Measurements from ENCODE around the gene TOR3A.

Gene TOR3A

GRCh38 chr1:179095377-179095776, 13.5 kb downstream of the TOR3A start:
- H2BK12ac ChIP-seq (ENCODE audit: low read length) = no peak overlapping the region
- no peak overlapping the region for H3K4ac ChIP-seq (ENCODE audit: low read depth, low read length)
- no peak overlapping the region for H3K14ac ChIP-seq (ENCODE audit: low read length)
- H4K91ac ChIP-seq (ENCODE audit: low read depth, low read length) = no peak overlapping the region
- no peak overlapping the region for H3K4me2 ChIP-seq (ENCODE audit: low read length)
- peaks cover 11 to 14% of the 10 kb centered on the region in 2 experiments for H3K4me1 ChIP-seq (ENCODE audit: control insufficient read depth in 1 of 2, insufficient read depth in 2 of 2, low read length in 2 of 2)
- H3K23ac ChIP-seq (ENCODE audit: low read length) = no peak overlapping the region
- no peak overlapping the region for H2AFZ ChIP-seq (ENCODE audit: insufficient read depth, low read length, poor library complexity)
- H4K12ac ChIP-seq (ENCODE audit: low read depth, low read length) = no peak overlapping the region
- no peak overlapping the region for H3K27ac ChIP-seq (ENCODE audit: low read depth, low read length)
- no peak overlapping the region for H3K18ac ChIP-seq (ENCODE audit: low read length)
- no peaks in the 10 kb centered on the region for H3K79me1 ChIP-seq (ENCODE audit: low read length)
- H2BK5ac ChIP-seq (ENCODE audit: low read depth, low read length, poor library complexity) = no peak overlapping the region
- H3K79me2 ChIP-seq (ENCODE audit: control insufficient read depth, insufficient read depth, low read length, poor library complexity) = no peaks in the 10 kb centered on the region
- H2BK120ac ChIP-seq (ENCODE audit: insufficient read depth, low read length, poor library complexity) = no peak overlapping the region
- no peaks in the 10 kb centered on the region for H3K9me3 ChIP-seq (ENCODE audit: insufficient read depth, low read depth, low read length)
- H2AK5ac ChIP-seq (ENCODE audit: low read length) = no peak overlapping the region
- H3K4me3 ChIP-seq (ENCODE audit: low read depth, low read length) = no peak overlapping the region
- no CpG with 5 or more reads among the region's 4 CpGs for WGBS (ENCODE audit: extremely low coverage, insufficient coverage, insufficient read length)
- peaks cover 28 to 53% of the 10 kb centered on the region in 2 experiments for H3K36me3 ChIP-seq (ENCODE audit: control insufficient read depth in 1 of 2, insufficient read depth in 2 of 2, low read length in 2 of 2)
- H3K9ac ChIP-seq (ENCODE audit: low read length) = no peak overlapping the region
- H3K27me3 ChIP-seq (ENCODE audit: insufficient read depth, low read length) = no peaks in the 10 kb centered on the region
- DNase-seq = no peak
- no peak overlapping the region for H4K8ac ChIP-seq (ENCODE audit: low read depth, low read length)

GRCh38 chr1:179095924-179096323, 14.1 kb downstream of the TOR3A start:
- H3K4ac ChIP-seq (ENCODE audit: low read depth, low read length) = no peak overlapping the region
- peaks cover 11 to 14% of the 10 kb centered on the region in 2 experiments for H3K4me1 ChIP-seq (ENCODE audit: control insufficient read depth in 1 of 2, insufficient read depth in 2 of 2, low read length in 2 of 2)
- peaks cover 28 to 53% of the 10 kb centered on the region in 2 experiments for H3K36me3 ChIP-seq (ENCODE audit: control insufficient read depth in 1 of 2, insufficient read depth in 2 of 2, low read length in 2 of 2)
- H3K79me2 ChIP-seq (ENCODE audit: control insufficient read depth, insufficient read depth, low read length, poor library complexity) = no peaks in the 10 kb centered on the region
- H2BK5ac ChIP-seq (ENCODE audit: low read depth, low read length, poor library complexity) = no peak overlapping the region
- H3K9ac ChIP-seq (ENCODE audit: low read length) = no peak overlapping the region
- no peaks in the 10 kb centered on the region for H3K9me3 ChIP-seq (ENCODE audit: insufficient read depth, low read depth, low read length)
- H3K23ac ChIP-seq (ENCODE audit: low read length) = no peak overlapping the region
- no peaks in the 10 kb centered on the region for H3K27me3 ChIP-seq (ENCODE audit: insufficient read depth, low read length)
- H3K27ac ChIP-seq (ENCODE audit: low read depth, low read length) = no peak overlapping the region
- H2BK120ac ChIP-seq (ENCODE audit: insufficient read depth, low read length, poor library complexity) = no peak overlapping the region
- H4K12ac ChIP-seq (ENCODE audit: low read depth, low read length) = no peak overlapping the region
- H4K8ac ChIP-seq (ENCODE audit: low read depth, low read length) = no peak overlapping the region
- H4K91ac ChIP-seq (ENCODE audit: low read depth, low read length) = no peak overlapping the region
- no peak overlapping the region for H2BK12ac ChIP-seq (ENCODE audit: low read length)
- no peak overlapping the region for H3K4me2 ChIP-seq (ENCODE audit: low read length)
- no peaks in the 10 kb centered on the region for H3K79me1 ChIP-seq (ENCODE audit: low read length)
- no peak for DNase-seq
- no peak overlapping the region for H3K4me3 ChIP-seq (ENCODE audit: low read depth, low read length)
- H2AFZ ChIP-seq (ENCODE audit: insufficient read depth, low read length, poor library complexity) = no peak overlapping the region
- WGBS (ENCODE audit: extremely low coverage, insufficient coverage, insufficient read length) = no CpG with 5 or more reads among the region's 3 CpGs
- no peak overlapping the region for H2AK5ac ChIP-seq (ENCODE audit: low read length)
- no peak overlapping the region for H3K18ac ChIP-seq (ENCODE audit: low read length)
- H3K14ac ChIP-seq (ENCODE audit: low read length) = no peak overlapping the region

GRCh38 chr1:179099891-179100290, 18.0 kb downstream of the TOR3A start:
- no peaks in the 10 kb centered on the region for H3K79me2 ChIP-seq (ENCODE audit: control insufficient read depth, insufficient read depth, low read length, poor library complexity)
- H4K91ac ChIP-seq (ENCODE audit: low read depth, low read length) = no peak overlapping the region

GRCh38 chr1:179101566-179101965, 19.7 kb downstream of the TOR3A start:
- Histone ChIP-seq H3K4me2 (ENCODE audit: low read length) (no peak overlapping the region), H3K27ac (ENCODE audit: low read depth, low read length) (no peak overlapping the region), H3K4ac (ENCODE audit: low read depth, low read length) (no peak overlapping the region), H4K8ac (ENCODE audit: low read depth, low read length) (no peak overlapping the region), H3K23ac (ENCODE audit: low read length) (no peak overlapping the region), H3K36me3 (ENCODE audit: control insufficient read depth in 1 of 2, insufficient read depth in 2 of 2, low read length in 2 of 2) (peaks cover 8 to 14% of the 10 kb centered on the region in 2 experiments), H3K14ac (ENCODE audit: low read length) (no peak overlapping the region), H3K9me3 (ENCODE audit: insufficient read depth, low read depth, low read length) (no peaks in the 10 kb centered on the region), H3K79me2 (ENCODE audit: control insufficient read depth, insufficient read depth, low read length, poor library complexity) (no peaks in the 10 kb centered on the region), H2BK5ac (ENCODE audit: low read depth, low read length, poor library complexity) (no peak overlapping the region), H3K18ac (ENCODE audit: low read length) (no peak overlapping the region), H3K27me3 (ENCODE audit: insufficient read depth, low read length) (no peaks in the 10 kb centered on the region), H4K91ac (ENCODE audit: low read depth, low read length) (no peak overlapping the region), H3K9ac (ENCODE audit: low read length) (no peak overlapping the region), H2BK120ac (ENCODE audit: insufficient read depth, low read length, poor library complexity) (no peak overlapping the region), H2AK5ac (ENCODE audit: low read length) (no peak overlapping the region), H2AFZ (ENCODE audit: insufficient read depth, low read length, poor library complexity) (no peak overlapping the region), H3K4me1 (ENCODE audit: control insufficient read depth in 1 of 2, insufficient read depth in 2 of 2, low read length in 2 of 2) (no peaks in the 10 kb centered on the region), H3K79me1 (ENCODE audit: low read length) (no peaks in the 10 kb centered on the region), H2BK12ac (ENCODE audit: low read length) (no peak overlapping the region), H3K4me3 (ENCODE audit: low read depth, low read length) (no peak overlapping the region), H4K12ac (ENCODE audit: low read depth, low read length) (no peak overlapping the region)
- no peak for DNase-seq
- WGBS (ENCODE audit: extremely low coverage, insufficient coverage, insufficient read length) = no CpG with 5 or more reads among the region's 4 CpGs

More at GRCh38 chr1:179099891-179100290, 18.0 kb downstream of the TOR3A start:
- no peak for DNase-seq
- Histone ChIP-seq H3K36me3 (ENCODE audit: control insufficient read depth in 1 of 2, insufficient read depth in 2 of 2, low read length in 2 of 2) (peaks cover 12 to 24% of the 10 kb centered on the region in 2 experiments), H3K79me1 (ENCODE audit: low read length) (no peaks in the 10 kb centered on the region), H3K27me3 (ENCODE audit: insufficient read depth, low read length) (no peaks in the 10 kb centered on the region), H2BK12ac (ENCODE audit: low read length) (no peak overlapping the region), H3K23ac (ENCODE audit: low read length) (no peak overlapping the region), H3K4me2 (ENCODE audit: low read length) (no peak overlapping the region), H2AFZ (ENCODE audit: insufficient read depth, low read length, poor library complexity) (no peak overlapping the region), H3K4ac (ENCODE audit: low read depth, low read length) (no peak overlapping the region), H3K18ac (ENCODE audit: low read length) (no peak overlapping the region), H3K27ac (ENCODE audit: low read depth, low read length) (no peak overlapping the region), H2BK5ac (ENCODE audit: low read depth, low read length, poor library complexity) (no peak overlapping the region), H4K8ac (ENCODE audit: low read depth, low read length) (no peak overlapping the region), H2BK120ac (ENCODE audit: insufficient read depth, low read length, poor library complexity) (no peak overlapping the region), H2AK5ac (ENCODE audit: low read length) (no peak overlapping the region), H3K4me1 (ENCODE audit: control insufficient read depth in 1 of 2, insufficient read depth in 2 of 2, low read length in 2 of 2) (peaks cover 4 to 6% of the 10 kb centered on the region in 2 experiments), H3K9me3 (ENCODE audit: insufficient read depth, low read depth, low read length) (no peaks in the 10 kb centered on the region), H4K12ac (ENCODE audit: low read depth, low read length) (no peak overlapping the region), H3K14ac (ENCODE audit: low read length) (no peak overlapping the region), H3K9ac (ENCODE audit: low read length) (no peak overlapping the region), H3K4me3 (ENCODE audit: low read depth, low read length) (no peak overlapping the region)
- no CpG with 5 or more reads among the region's 4 CpGs for WGBS (ENCODE audit: extremely low coverage, insufficient coverage, insufficient read length)

Measured in trophoblast cell (in vitro differentiated cells and primary cell).